ENCODE data around the gene ZC3H13.

ZC3H13 gene

GRCh38 chr13:45933203-45933908, 119.2 kb downstream of the ZC3H13 start:
- no peak for DNase-seq

GRCh38 chr13:45932676-45933075, 119.9 kb downstream of the ZC3H13 start:
- DNase-seq: no peak

- no peak for DNase-seq
These were observed 120.4 kb downstream of the ZC3H13 start for GRCh38 chr13:45932172-45932571.

- no peak for DNase-seq
These were observed 121.3 kb downstream of the ZC3H13 start for GRCh38 chr13:45931211-45931610.

- DNase-seq: no peak
These were observed 122.4 kb downstream of the ZC3H13 start for GRCh38 chr13:45930177-45930576.

GRCh38 chr13:45928843-45929242, 123.7 kb downstream of the ZC3H13 start:
- DNase-seq: peak; percentile 87

GRCh38 chr13:45928176-45928575, 124.4 kb downstream of the ZC3H13 start:
- DNase-seq: no peak

- no peak for DNase-seq
These were observed 125.8 kb downstream of the ZC3H13 start for GRCh38 chr13:45926741-45927140.

GRCh38 chr13:45925151-45925550, 127.4 kb downstream of the ZC3H13 start:
- no peak for DNase-seq

GRCh38 chr13:45921162-45921736, 131.3 kb downstream of the ZC3H13 start:
- DNase-seq: no peak

GRCh38 chr13:45918597-45918996, 133.9 kb downstream of the ZC3H13 start:
- no peak for DNase-seq

- DNase-seq: no peak
These were observed 135.5 kb downstream of the ZC3H13 start for GRCh38 chr13:45917019-45917418.

GRCh38 chr13:45915686-45916439, 136.7 kb downstream of the ZC3H13 start:
- DNase-seq: no peak

GRCh38 chr13:45909673-45910072, 142.9 kb downstream of the ZC3H13 start:
- DNase-seq: peak; percentile 66

- no peak for DNase-seq
These were observed 143.5 kb downstream of the ZC3H13 start for GRCh38 chr13:45909089-45909488.

- no peak for DNase-seq
These were observed 145.0 kb downstream of the ZC3H13 start for GRCh38 chr13:45907503-45907902.
